Activated CD8-positive, alpha-beta memory T cell treated with anti-CD3 and anti-CD28 coated beads for 48 hours (primary cell): ENCODE data around the gene UBAC2.

ENCODE experiments used
- DNase-seq, 3 experiments: peaks; one replicate each; pipeline ENCODE4 v3.0.0-alpha.2; 2020; ENCODE audit warnings: low read depth in 2 of 3, low spot score in 2 of 3

Gene UBAC2

DNA sequence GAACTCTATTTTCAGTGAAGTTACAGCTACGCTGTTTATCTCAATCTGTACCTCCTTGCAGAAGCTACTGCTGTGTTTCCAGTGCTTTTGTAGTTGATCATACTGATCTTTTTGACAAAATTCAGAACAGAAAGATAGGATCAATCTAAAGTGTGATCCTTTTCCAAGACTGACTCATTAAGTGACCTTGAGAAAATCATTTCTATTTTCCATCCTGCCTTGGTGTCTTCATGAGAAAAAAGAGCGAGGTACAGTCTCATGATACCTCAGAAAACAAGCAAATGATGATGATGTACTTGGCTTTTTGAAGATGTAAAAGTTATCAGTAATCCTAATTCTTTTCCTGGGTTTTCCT is 152.6 kb downstream of the UBAC2 start:
- DNase-seq, result no peak

- no peak for DNase-seq
Measured at GRCh38 chr13:99353836-99354235, 153.2 kb downstream of the UBAC2 start.

- DNase-seq, result no peak
Measured at GRCh38 chr13:99354371-99354951, 153.8 kb downstream of the UBAC2 start.

- DNase-seq, result no peak
Measured at GRCh38 chr13:99355267-99356011, 154.8 kb downstream of the UBAC2 start.

GRCh38 chr13:99356012-99356261 is 155.3 kb downstream of the UBAC2 start:
- DNase-seq, result no peak

- no peak for DNase-seq
Measured at GRCh38 chr13:99356262-99357091, 155.8 kb downstream of the UBAC2 start.

GRCh38 chr13:99357131-99357596 is 156.5 kb downstream of the UBAC2 start:
- no peak for DNase-seq

- DNase-seq, result no peak
Measured at GRCh38 chr13:99357941-99358340, 157.3 kb downstream of the UBAC2 start.

GRCh38 chr13:99359528-99359927 is 158.9 kb downstream of the UBAC2 start:
- DNase-seq, result no peak

DNA sequence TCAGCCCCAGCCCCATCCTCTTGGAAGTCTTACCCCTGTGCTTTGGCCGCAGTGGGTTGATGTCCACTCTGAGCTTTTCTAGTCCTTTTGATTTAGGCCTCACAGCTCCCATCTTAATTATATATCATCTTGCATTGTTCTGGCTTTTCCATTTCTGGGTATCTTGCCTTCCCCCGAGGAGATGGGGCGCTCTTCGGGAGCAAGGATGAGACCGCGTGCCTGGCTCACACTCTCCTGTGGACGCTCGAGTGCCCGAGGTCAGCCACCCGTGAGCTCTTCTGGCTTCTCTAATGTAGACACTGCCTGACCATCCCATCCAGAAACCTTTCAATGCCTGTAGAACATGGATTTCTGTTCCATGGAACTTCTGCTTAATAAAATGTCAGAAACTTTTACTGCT is 160.0 kb downstream of the UBAC2 start:
- DNase-seq, result no peak

- no peak for DNase-seq
Measured at GRCh38 chr13:99361197-99361596, 160.5 kb downstream of the UBAC2 start.

DNA sequence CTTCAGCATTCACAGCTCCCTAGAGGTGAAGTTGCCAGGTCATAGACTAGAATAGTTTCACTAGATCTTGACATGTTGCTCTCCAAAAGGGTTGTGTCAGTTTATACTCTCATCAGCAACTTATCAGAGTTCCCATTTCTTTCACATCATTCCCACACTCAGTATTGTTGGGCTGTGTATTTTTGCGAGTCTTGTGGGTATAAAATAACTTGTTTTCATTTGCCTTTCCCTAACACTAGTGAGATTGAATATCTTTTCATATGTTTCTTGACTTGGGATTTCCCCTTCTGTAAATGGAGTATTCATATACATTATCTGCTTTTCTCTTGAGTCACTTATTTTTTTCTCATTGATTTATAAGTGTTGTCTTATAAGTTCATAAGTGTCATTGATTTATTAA is 161.7 kb downstream of the UBAC2 start:
- DNase-seq, result no peak

GRCh38 chr13:99363391-99363790 is 162.7 kb downstream of the UBAC2 start:
- DNase-seq, result no peak

DNA sequence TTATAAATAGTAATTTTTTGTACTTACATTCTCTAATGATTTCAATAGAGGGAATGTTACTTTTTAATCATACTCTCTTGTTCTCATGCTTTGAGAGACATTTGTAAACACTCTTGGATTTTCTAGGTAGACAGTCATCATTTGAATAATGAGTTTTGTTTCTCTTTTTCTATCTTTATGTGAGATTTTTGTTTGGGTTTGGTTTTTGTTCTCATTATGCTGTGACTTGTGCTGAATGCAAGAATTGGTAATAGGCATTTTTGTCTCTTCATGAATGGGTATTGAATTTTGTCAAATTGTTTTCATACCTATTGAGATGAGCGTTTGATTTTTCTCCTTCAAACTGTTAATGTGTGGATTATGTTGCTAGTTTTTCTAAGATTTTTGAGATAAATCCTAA is 163.3 kb downstream of the UBAC2 start:
- DNase-seq, result no peak

DNA sequence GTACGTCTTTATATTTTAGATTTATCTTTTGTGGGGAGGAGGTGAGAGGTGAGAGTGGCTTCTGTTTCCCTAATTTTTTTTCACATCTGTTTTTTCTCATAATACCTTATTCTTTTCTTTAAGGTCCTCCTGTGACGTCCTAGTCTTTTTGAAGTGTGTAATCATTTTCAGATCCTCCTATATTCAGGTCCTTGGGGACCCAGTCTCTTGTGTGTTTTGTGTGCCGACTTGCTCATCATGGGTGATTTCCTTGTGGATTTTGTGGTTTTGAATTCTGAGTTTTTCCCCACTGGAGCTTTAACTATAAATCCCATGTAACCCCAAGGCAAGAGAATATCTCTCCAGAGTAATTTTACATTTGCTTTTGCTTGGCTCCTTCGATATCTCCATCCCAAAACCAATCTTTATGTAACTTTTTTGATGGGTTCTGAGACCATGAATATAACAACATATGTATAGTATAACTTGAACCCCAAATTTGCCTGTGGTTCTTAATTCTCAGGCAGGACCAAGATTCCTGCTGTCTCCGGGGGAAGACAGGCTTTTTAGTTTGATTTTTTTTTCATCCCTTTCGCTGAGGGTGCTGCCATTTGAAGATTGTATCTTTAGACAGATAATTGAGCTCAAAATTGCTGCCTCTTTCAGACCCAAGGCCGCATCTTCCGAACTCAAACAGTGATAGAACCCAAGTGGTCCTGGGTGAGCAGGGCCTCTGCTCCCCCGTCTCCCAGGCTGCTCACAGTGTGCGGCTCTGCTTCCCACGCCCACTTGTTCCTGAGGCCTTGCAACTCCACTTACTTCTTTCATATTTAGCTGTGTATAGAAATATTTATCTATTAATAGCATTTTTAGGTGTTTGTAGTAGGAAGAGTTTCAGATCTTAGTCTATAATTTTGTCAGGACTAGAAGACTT is 165.7 kb downstream of the UBAC2 start:
- no peak for DNase-seq

DNA sequence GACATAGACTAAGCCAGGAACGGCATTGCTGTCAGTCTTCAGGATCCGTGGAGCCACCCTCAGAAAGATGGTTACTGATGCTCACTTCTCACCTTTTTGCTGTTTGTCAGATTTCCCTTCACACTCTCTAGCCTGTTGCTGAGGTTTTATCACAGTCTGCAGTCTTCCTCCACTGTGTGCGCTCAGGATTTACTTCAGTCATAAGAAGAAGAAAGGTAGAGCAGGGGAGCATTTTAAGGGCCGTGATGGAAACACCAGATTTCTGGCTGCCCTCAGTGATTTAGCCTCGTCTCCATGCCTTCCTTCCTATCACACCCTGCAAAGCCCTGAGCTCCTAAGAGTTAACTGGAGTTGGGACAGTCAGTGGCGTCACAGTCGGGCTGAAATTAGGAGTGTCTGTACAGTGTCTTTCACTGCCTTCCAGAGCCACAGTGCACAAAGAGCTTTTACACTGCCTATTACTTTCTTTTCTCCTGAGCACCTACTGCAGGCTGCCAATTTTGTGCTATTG is 166.5 kb downstream of the UBAC2 start:
- no peak for DNase-seq

GRCh38 chr13:99367663-99368448 is 167.2 kb downstream of the UBAC2 start:
- DNase-seq, result no peak

GRCh38 chr13:99370481-99371275 is 170.0 kb downstream of the UBAC2 start:
- no peak for DNase-seq

GRCh38 chr13:99371956-99372355 is 171.3 kb downstream of the UBAC2 start:
- DNase-seq, result no peak

DNA sequence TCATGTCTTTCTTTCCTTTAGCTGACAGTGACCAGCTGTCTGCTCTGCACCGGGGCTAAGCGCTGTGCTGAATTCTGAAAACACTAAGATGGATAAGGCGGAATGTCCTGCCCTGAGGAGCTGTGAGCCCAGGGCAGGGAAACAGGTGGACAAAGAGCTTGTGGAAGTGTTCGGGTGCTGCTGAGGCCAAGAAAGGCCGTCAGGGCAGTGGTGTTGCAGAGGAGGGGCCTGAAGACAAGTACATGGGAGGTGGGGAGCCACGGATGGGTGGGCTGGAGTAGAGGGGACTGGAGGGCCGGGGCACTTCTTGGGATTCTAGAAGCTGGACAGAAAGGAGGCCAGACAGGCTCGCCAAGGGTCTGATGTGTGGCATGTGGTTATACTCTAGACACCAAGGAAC is 172.8 kb downstream of the UBAC2 start:
- DNase-seq, result no peak
